Stimulated activated effector memory CD8-positive, alpha-beta T cell treated with anti-CD3 and anti-CD28 coated beads, Interleukin-12 subunit alpha, Interleukin-12 subunit beta, amount 100 ng/mL, for 72 hours (primary cell): ENCODE results near the gene PACS1.

ENCODE experiments used
- ATAC-seq: fragments of 150-1000 bp; cut with Tn5 transposase; 2 replicates; pipeline ENCODE4 v1.10.0; 2021
- DNase-seq, 2 donors: peaks; one replicate each; pipeline ENCODE4 v3.0.0; 2021 to 2022; ENCODE audit warnings: low spot score in 2 of 2
- H3K27ac Mint-ChIP-seq: one replicate; pipeline ENCODE4 v1.8.0; 2022; ENCODE audit warnings: mild to moderate bottlenecking, mixed read lengths
- H3K36me3 Mint-ChIP-seq: one replicate; pipeline ENCODE4 v1.8.0; 2022; ENCODE audit warnings: mild to moderate bottlenecking, mixed read lengths
- H3K4me1 Mint-ChIP-seq: one replicate; pipeline ENCODE4 v1.8.0; 2022; ENCODE audit warnings: mixed read lengths
- H3K4me3 Mint-ChIP-seq: one replicate; pipeline ENCODE4 v1.8.0; 2022; ENCODE audit warnings: mild to moderate bottlenecking, mixed read lengths
- H3K9me3 Mint-ChIP-seq: one replicate; pipeline ENCODE4 v1.8.0; 2022; ENCODE audit warnings: mixed read lengths

Gene PACS1

DNA sequence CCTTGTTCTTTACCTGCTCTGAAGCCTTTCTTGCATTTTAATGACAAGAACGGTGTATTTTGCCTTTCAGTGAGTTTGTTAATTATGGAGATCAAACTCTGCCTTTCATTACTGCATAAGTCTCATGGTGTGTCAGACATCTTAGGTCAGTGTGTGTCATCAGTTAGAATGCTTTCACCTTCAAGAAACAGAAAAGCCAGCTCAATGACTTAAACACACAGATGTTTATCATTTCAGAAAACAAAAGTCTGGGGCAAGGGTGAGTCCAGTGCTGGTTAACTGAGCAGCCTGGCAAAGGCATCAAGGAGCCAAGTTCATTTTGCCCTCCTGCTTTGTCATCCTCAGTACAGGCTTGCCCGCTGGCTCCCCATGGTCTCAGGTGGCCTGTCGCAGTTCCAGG is 54.5 kb downstream of the PACS1 start:
- peak overlapping the region; percentile 8 for H3K4me3 Mint-ChIP-seq
- DNase-seq (no peak), ATAC-seq (peak; percentile 70)
- no peaks in the 10 kb centered on the region for H3K9me3 Mint-ChIP-seq
- peaks cover 63% of the 10 kb centered on the region for H3K4me1 Mint-ChIP-seq
- H3K27ac Mint-ChIP-seq, result peak overlapping the region; percentile 58
- peaks cover 5% of the 10 kb centered on the region for H3K36me3 Mint-ChIP-seq

DNA sequence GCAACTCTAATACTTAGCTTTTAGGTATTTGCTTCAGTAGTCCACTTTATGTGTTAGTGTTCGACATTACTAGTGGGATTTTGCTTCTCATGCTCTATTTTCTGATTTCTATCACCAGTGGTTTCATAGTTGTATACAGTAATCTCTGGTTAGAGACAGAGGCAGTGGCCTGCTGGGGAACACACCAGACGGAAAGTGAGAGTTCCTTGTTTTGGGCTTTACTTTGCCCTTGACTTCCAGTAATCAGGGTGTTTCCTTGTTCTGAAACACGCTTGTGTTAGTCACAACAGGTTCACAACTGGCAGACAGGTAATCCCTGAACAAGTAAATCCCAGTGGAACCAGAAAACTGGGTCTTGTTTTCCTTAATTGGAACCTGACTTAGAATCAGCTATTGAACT is 56.0 kb downstream of the PACS1 start:
- Mint-ChIP-seq H3K27ac (peak overlapping the region; percentile 84), H3K4me1 (peaks cover 54% of the 10 kb centered on the region), H3K4me3 (peak overlapping the region; percentile 67), H3K36me3 (peaks cover 11% of the 10 kb centered on the region), H3K9me3 (no peaks in the 10 kb centered on the region)
- peak in 1 of 2 donors; percentile 59 for DNase-seq
- peak; percentile 82 for ATAC-seq

DNA sequence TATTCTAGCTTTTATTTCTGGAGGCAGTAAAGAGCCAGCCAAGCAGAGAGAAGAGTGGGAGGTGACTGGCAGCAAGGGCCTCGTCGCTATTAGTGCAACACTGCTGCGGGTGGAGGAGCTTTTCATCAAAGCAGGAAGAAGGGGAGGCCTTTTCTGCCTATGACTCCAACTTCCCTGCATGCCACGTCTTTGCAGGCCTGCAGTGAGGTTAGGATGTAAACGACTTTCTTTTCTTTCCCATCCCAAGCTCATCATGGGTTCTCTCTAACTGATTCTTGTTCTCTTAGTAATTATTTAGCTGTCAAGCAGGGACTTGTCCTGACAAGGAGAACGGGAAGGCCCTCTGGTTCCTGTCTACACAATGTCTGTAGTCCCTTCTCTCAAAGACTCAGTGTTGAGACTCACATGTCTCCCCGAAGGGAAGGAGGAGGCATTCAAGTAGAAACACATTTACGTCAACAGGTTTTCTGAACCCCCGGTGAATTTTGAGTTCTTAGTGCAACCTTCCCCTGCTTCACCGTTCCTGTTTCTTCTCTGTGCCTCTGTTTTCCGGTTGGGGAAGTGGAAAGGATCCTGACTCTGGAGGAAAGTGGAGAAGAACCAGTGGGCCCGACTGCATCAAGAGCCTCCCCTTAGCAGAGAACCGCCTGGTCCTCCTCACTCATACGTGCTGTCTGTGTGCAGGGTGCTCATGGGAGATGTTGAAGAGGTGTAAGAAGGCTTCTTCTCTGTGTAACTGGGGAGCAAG is 56.9 kb downstream of the PACS1 start:
- Mint-ChIP-seq H3K27ac (peak overlapping the region; percentile 84), H3K4me1 (peaks cover 45% of the 10 kb centered on the region), H3K36me3 (peaks cover 7% of the 10 kb centered on the region), H3K9me3 (no peaks in the 10 kb centered on the region), H3K4me3 (peak overlapping the region; percentile 67)
- DNase-seq (peak in 1 of 2 donors; percentile 65), ATAC-seq (peak; percentile 88)

DNA sequence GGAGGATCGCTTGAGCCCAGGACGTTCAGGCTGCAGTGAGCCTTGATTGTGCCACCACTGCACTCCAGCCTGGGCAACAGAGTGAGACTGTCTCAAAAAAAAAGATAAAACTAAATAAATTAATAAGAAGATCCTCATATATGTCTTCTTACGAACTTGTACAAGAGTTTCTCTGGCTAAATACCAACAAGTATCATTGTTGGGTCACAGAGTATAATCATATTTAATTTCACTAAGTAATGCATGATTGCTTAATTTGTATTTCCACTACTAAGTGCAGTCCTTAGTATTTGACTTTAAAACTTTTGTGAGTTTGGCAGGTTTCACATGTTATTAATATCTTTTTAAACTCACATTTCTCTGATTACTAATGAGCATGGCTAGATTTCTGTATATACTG is 60.9 kb downstream of the PACS1 start:
- ATAC-seq, result no peak
- no peak overlapping the region for H3K27ac Mint-ChIP-seq
- peaks cover 18% of the 10 kb centered on the region for H3K36me3 Mint-ChIP-seq
- DNase-seq, result no peak
- H3K4me1 Mint-ChIP-seq, result peaks cover 38% of the 10 kb centered on the region
- H3K4me3 Mint-ChIP-seq, result no peak overlapping the region
- H3K9me3 Mint-ChIP-seq, result no peaks in the 10 kb centered on the region

DNA sequence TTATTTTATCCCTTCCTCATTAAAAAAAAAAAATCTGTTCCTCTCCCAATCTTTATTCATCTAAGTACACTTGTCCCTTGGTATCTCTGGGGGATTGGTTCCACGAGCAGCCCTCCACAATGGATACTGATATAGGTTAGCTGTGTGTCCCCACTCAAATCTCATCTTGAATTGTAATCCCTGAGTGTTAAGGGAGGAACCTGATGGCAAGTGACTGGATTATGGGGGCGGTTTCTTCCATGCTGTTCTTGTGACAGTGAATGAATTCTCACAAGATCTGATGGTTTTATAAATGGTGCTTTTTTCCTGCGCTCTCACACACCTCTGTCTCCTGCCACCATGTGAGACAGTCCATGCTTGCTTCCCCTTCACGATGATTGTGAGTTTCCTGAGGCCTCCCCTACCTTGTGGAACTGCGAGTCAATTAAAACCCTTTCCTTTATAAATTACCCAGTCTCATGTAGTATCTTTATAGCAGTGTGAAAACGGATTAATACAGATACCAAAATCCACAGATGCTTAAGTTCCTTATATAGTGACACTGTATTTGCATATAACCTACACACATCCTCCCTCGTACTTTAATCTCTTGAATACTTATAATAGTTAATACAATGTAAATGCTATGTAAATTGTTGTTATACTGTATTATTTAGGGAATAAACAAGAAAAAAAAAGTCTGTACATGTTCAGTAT is 62.0 kb downstream of the PACS1 start:
- Mint-ChIP-seq H3K4me1 (peaks cover 38% of the 10 kb centered on the region), H3K36me3 (peaks cover 18% of the 10 kb centered on the region), H3K4me3 (no peak overlapping the region), H3K9me3 (no peaks in the 10 kb centered on the region), H3K27ac (no peak overlapping the region)
- ATAC-seq, result no peak
- no peak for DNase-seq

DNA sequence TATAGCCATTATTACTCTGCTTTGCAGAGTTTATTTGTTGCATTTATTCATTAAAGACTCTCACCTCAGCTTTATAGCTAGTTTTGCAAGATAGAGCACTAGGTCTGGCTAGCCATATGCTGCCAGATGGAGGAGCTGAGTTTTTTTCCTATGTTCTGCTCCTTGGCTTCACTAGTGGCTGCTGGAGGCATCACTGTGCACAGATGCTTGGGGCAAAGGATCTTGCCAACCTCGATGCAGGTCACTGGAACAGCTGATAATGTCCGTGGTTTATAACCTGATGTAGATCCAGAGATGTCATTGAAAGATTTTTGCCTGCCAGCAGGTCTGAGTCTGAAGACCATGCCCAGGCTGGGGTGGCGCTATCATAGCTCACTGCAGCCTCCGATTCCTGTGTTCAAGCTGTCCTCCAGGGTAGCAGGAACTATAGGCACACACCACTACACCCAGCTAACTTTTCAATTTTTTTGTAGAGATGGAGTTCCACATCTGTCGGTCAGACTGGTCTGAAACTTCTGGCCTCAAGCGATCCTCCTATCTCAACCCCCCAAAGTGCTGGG is 63.2 kb downstream of the PACS1 start:
- DNase-seq (no peak), ATAC-seq (no peak)
- no peaks in the 10 kb centered on the region for H3K9me3 Mint-ChIP-seq
- peaks cover 36% of the 10 kb centered on the region for H3K4me1 Mint-ChIP-seq
- no peak overlapping the region for H3K27ac Mint-ChIP-seq
- no peak overlapping the region for H3K4me3 Mint-ChIP-seq
- H3K36me3 Mint-ChIP-seq, result peaks cover 18% of the 10 kb centered on the region

DNA sequence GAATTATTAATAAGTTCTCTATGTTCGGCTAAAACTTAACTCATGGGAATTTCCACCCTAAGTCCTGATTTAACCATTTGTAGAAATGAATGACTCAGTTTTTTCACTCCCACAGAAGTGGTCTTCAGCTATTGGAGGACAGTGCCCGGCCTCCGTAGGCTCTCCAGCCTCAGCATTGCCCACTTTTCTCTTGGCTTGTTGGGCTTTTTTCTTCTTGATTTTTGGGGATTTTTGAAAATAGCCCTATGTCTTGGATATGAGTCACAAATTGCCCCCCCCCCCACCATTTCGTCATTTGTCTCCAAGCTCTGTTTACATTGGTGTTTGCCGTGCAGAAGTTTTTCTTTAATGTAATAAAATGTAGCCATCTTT is 66.7 kb downstream of the PACS1 start:
- no peak for DNase-seq
- ATAC-seq, result peak; percentile 27
- Mint-ChIP-seq H3K4me1 (peaks cover 36% of the 10 kb centered on the region), H3K27ac (peak overlapping the region; percentile 65), H3K36me3 (peaks cover 11% of the 10 kb centered on the region), H3K4me3 (no peak overlapping the region), H3K9me3 (no peaks in the 10 kb centered on the region)

DNA sequence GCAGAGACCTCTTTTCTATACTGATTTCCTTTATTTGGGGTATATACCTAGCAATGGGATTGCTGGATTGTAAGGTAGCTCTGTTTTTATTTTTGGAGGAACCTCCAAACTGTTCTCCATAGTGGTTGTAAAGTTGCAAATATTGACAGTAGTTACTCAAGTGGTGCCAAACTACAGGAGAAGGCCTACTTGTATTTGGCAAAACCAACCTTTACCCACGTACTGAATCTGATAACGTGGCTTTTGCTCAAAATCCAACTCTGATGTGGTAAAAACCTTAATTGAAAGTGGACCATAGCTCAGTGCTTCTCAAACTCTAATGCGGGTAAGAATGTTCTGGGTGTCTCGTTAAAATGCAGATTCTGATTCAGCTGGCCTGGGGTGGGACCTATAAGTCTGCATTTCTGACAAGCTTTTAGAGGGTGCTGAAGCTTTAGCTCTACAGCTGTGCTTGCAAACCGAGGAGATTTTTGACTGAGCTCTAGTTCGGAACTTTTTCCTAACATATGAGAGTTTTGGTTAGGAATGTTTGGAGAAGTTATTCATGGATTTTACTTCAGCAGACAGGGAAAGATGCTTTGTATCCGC is 69.8 kb downstream of the PACS1 start:
- no peak for DNase-seq
- Mint-ChIP-seq H3K27ac (no peak overlapping the region), H3K4me3 (no peak overlapping the region), H3K4me1 (peaks cover 31% of the 10 kb centered on the region), H3K9me3 (no peaks in the 10 kb centered on the region), H3K36me3 (peaks cover 5% of the 10 kb centered on the region)
- no peak for ATAC-seq

DNA sequence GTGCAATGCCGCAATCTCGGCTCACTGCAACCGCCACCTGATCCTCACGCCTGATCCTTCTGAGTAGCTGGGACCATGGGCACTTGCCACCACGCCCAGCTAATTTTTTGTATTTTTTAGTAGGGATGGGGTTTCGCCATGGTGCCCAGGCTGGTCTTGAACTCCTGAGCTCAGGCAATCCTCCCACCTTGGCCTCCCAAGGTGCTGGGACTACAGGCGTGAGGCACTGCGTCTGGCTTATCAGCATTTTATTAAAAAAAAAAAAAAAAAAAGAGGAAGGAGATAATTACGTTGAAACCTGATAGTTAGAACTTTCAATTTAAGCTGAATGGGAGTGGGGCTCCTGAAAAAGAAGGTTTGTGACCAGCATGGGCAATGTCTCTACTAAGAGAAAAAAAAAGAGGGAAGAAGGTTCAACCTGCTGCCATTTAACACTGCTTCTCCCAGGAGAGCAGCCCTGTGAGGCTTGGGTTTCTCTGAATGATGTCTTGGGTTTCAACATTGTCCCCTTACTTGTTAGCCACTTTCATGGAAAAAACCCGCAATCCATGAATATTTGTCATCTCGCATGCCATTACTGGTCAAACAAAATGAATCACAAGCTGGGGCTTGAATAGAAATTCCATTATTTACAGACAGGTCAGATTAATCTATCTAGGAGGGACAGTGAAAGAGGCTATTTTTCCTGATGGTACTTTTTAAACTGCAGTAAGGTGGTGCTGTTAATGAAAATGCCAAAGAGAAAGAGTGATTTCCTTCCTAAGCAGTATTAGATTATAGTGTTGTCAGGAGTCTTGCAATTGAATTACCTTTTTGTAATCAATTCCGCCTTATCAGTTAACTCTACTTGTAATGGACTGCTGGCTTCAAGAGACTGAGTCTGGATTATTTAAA is 72.5 kb downstream of the PACS1 start:
- DNase-seq (no peak), ATAC-seq (no peak)
- Mint-ChIP-seq H3K9me3 (no peaks in the 10 kb centered on the region), H3K4me3 (no peak overlapping the region), H3K27ac (no peak overlapping the region), H3K4me1 (peaks cover 21% of the 10 kb centered on the region), H3K36me3 (no peaks in the 10 kb centered on the region)

DNA sequence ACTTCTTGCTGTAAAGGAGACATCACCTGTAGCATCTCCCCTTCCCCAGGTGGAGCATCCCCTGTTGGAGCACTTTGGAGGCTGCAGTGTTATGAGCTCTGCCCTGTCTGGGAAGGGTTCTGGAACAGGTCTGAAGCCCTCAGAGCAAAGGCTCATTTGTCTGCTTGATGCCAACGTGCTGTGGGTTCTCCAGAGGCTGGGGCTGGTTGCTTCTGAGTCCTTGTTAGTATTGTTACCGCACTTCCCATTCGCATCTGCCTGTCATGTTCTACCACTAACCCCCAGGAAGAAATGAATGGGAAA is 73.1 kb downstream of the PACS1 start:
- DNase-seq (no peak), ATAC-seq (no peak)
- Mint-ChIP-seq H3K9me3 (no peaks in the 10 kb centered on the region), H3K4me3 (no peak overlapping the region), H3K36me3 (no peaks in the 10 kb centered on the region), H3K4me1 (peaks cover 19% of the 10 kb centered on the region), H3K27ac (no peak overlapping the region)

DNA sequence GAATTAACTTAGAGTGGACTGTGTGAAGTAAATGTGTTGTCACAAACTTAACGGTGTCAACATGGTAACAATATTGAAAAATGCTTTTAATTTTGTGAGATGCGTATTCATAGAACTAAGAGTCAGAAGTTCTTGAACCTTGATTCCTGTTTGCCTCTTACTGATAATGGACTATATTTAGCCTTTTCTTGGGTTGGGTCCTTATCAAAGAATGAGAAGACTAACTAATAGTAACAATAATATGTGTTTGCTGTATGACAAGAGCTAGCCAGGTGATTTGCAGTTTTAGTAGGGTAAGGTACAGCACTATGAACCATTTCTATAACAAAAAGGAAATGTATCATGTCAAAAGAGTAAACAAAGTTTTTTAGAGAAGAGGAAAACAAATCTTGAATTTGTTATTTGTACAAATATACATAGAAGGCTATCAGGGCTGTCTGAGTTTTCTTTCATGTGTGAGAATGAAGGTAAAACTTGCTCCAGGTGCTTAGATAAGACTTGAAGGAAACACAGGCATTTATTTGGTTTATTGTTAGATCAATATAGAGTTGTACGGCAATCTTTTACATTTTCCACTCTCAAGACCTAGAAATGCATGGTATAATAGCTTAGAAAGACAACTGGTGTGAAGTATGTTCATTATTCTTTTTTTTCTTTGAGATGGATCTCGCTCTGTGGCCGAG is 74.1 kb downstream of the PACS1 start:
- peaks cover 19% of the 10 kb centered on the region for H3K4me1 Mint-ChIP-seq
- no peaks in the 10 kb centered on the region for H3K9me3 Mint-ChIP-seq
- no peaks in the 10 kb centered on the region for H3K36me3 Mint-ChIP-seq
- H3K4me3 Mint-ChIP-seq, result no peak overlapping the region
- DNase-seq, result no peak
- H3K27ac Mint-ChIP-seq, result no peak overlapping the region
- no peak for ATAC-seq

DNA sequence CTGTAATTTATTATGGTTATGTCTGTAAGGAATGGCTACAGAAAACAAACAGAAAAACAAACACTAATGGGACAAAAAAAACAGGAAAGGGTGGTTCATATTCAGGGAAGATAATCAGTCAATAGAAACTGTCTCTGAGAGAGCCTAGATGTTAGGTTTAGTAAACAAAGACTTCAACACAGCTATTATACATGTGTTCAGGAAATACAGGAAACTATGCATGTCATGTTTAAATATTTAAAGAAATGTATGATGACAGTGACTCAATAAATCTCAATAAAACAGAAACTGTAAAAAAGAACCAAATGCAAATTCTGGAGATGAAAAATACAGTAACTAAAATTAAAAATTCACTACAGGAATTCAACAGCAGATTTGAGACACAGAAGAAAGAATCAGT is 76.0 kb downstream of the PACS1 start:
- no peaks in the 10 kb centered on the region for H3K36me3 Mint-ChIP-seq
- DNase-seq (no peak), ATAC-seq (no peak)
- H3K4me1 Mint-ChIP-seq, result peaks cover 25% of the 10 kb centered on the region
- H3K9me3 Mint-ChIP-seq, result no peaks in the 10 kb centered on the region
- no peak overlapping the region for H3K27ac Mint-ChIP-seq
- H3K4me3 Mint-ChIP-seq, result no peak overlapping the region

DNA sequence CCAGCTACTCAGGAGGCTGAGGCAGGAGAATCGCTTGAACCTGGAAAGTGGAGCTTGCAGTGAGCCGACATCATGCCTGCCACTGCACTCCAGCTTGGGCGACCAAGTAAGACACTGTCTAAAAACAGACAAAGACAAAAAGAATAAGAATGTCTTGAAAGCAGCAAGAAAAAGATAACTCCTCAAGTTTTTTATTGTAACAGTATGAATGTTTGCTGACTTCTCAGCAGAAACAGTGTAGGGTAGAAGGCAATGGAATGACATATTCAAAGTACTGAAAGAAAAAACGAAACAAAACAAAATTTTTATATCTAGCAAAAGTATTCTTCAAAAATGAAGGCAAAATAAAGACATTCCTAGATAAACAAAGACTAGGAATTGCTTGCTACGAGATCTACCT is 76.9 kb downstream of the PACS1 start:
- Mint-ChIP-seq H3K27ac (no peak overlapping the region), H3K4me3 (no peak overlapping the region), H3K36me3 (no peaks in the 10 kb centered on the region), H3K9me3 (no peaks in the 10 kb centered on the region), H3K4me1 (peaks cover 32% of the 10 kb centered on the region)
- ATAC-seq, result no peak
- peak in 1 of 2 donors; percentile 20 for DNase-seq

DNA sequence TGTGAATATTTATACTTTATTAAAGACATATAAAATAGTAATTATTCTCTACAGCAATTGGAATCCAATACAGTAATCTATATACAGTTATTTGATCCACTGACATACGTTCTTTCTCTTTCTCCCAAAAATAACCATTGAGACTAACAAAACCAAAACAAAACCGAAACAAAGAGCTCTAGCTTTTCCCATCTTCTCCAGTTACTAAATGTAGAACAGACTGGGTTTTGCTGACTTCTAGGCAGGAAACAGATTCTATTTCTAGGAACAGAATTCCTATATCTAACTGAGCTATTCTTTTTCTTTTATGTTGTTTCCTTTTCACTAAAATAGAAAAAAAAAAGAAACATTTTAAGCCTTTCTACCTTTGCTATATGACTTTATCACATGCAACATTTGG is 80.1 kb downstream of the PACS1 start:
- Mint-ChIP-seq H3K4me1 (peaks cover 21% of the 10 kb centered on the region), H3K4me3 (no peak overlapping the region), H3K36me3 (peaks cover 6% of the 10 kb centered on the region), H3K27ac (no peak overlapping the region), H3K9me3 (no peaks in the 10 kb centered on the region)
- no peak for DNase-seq
- ATAC-seq, result no peak

DNA sequence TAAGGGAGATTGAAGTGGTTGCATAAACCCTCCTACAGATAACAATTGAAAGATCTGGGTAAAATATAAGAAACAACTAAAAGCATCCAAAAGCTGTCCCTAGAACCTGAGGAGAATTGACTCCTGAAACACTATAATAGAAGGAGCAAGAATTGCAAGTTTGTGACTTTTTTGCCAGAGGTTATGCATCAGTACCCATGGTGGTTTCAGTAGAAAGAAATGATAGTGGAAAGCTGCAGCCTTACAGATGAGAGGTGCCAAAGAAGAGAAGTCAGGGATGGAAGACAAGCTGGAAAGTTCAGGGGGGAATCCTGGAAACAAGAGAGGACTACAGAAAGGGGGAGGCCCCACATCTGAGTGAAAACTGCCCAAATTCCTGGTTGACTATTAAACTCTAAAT is 80.7 kb downstream of the PACS1 start:
- ATAC-seq (no peak), DNase-seq (peak in 1 of 2 donors; percentile 23)
- no peak overlapping the region for H3K4me3 Mint-ChIP-seq
- H3K9me3 Mint-ChIP-seq, result no peaks in the 10 kb centered on the region
- peaks cover 15% of the 10 kb centered on the region for H3K4me1 Mint-ChIP-seq
- H3K27ac Mint-ChIP-seq, result no peak overlapping the region
- peaks cover 6% of the 10 kb centered on the region for H3K36me3 Mint-ChIP-seq
